Body of pancreas (tissue), 4 donors: ENCODE results near the gene DIAPH3.

ENCODE experiments used
- POLR2A ChIP-seq, 3 donors: fragments of 450-650 bp; IDR thresholded peaks; one replicate each; pipeline ENCODE4 v1.6.1; 2016; ENCODE audit warnings: antibody characterized with exemption in 3 of 3, mild to moderate bottlenecking in 2 of 3
- TF ChIP-seq, protein P1 (sequence below), 7 experiments: fragments of 450-650 bp in 4 of 7; fragments of 200-600 bp in 3 of 7; sonication (generic) in 3 of 7; IDR thresholded peaks; one replicate each; pipeline ENCODE4 v1.5.1; 2016 to 2019; ENCODE audit warnings: antibody characterized with exemption in 7 of 7

DNA sequence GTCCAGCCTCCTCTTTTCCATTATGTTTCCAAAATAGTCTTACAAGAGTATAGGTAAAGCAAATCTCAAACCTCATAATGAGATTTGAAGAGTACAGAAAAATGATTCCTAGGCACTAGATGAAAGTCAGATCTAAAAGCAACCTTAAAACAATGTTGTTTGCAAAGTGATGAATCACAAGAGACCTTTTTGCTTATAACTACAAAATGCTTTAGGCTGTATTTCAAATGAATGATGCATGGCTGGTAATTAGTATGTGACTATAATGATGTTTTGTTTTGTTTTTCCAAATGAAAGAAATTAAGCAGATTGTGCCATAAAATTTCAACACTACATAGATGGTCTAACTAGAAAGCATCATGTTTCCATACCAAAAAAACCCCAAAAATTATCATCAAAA, 272.7 kb downstream of the DIAPH3 start:
- TF ChIP-seq, protein P1, sequence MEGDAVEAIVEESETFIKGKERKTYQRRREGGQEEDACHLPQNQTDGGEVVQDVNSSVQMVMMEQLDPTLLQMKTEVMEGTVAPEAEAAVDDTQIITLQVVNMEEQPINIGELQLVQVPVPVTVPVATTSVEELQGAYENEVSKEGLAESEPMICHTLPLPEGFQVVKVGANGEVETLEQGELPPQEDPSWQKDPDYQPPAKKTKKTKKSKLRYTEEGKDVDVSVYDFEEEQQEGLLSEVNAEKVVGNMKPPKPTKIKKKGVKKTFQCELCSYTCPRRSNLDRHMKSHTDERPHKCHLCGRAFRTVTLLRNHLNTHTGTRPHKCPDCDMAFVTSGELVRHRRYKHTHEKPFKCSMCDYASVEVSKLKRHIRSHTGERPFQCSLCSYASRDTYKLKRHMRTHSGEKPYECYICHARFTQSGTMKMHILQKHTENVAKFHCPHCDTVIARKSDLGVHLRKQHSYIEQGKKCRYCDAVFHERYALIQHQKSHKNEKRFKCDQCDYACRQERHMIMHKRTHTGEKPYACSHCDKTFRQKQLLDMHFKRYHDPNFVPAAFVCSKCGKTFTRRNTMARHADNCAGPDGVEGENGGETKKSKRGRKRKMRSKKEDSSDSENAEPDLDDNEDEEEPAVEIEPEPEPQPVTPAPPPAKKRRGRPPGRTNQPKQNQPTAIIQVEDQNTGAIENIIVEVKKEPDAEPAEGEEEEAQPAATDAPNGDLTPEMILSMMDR (IDR thresholded peaks at IDR 0.05), result no peak
- no peak for TF ChIP-seq POLR2A (IDR thresholded peaks at IDR 0.05)
